Cardiac muscle cell (in vitro differentiated cells and primary cell): Measurements from ENCODE around the gene CNTNAP2. TPM values are rescaled to one million over a fixed set of nuclear protein-coding genes. Genes with fewer than 3 reads are reported as not detected.

Experiments
- DNase-seq, 2 donors: peaks; one replicate each; pipeline versions ENCODE4 v3.0.0 to v3.0.0-alpha.2; 2010 to 2017; ENCODE audit warnings: low read depth in 1 of 2, low spot score in 1 of 2
- H3K27ac ChIP-seq: fragments of 200-600 bp; sonication (generic); 2 replicates; pipeline ENCODE4 v1.5.1; 2016
- H3K27me3 ChIP-seq: fragments of 200-600 bp; sonication (generic); 2 replicates; pipeline ENCODE4 v1.6.0; 2016; ENCODE audit warnings: control low read depth
- H3K36me3 ChIP-seq: fragments of 200-600 bp; sonication (generic); 2 replicates; pipeline ENCODE4 v1.5.1; 2016; ENCODE audit warnings: control low read depth
- H3K4me1 ChIP-seq: fragments of 200-600 bp; sonication (generic); 2 replicates; pipeline ENCODE4 v1.8.1; 2017; ENCODE audit warnings: low read depth, mild to moderate bottlenecking, mixed run types
- H3K4me3 ChIP-seq: fragments of 200-600 bp; sonication (generic); 2 replicates; pipeline ENCODE4 v1.5.1; 2016; ENCODE audit warnings: mild to moderate bottlenecking
- H3K9me3 ChIP-seq: fragments of 200-600 bp; sonication (generic); 2 replicates; pipeline ENCODE4 v1.5.1; 2017; ENCODE audit warnings: low read depth, mild to moderate bottlenecking, control low read depth
- CTCF ChIP-seq: IDR thresholded peaks from 2 replicates; pipeline ENCODE4 v1.5.1; 2012; ENCODE audit warnings: low read depth, mild to moderate bottlenecking, low read length
- polyA plus RNA-seq: library from polyadenylated mRNA; unstranded; fragments of >200 nt; fragmentation: Nextera tagmentation; extraction: Ambion mirVana; gene quantifications from 2 replicates; pipeline ENCODE4 v1.2.1, GENCODE V29; 2016
- total RNA-seq: library from RNA; depleted of rRNA; stranded (reverse); fragments of >200 nt; gene quantifications from 2 replicates; pipeline ENCODE4 v1.2.3, GENCODE V29; 2016

The CNTNAP2 gene
- total and polyA plus RNA-seq, 2 experiments from 2014 or later, result 4.8 to 5.1 TPM

- H3K36me3 ChIP-seq, result no peaks in the 10 kb centered on the region
These were observed 1686.5 kb downstream of the CNTNAP2 start for GRCh38 chr7:147803151-147803550.

GRCh38 chr7:147803606-147804005 is 1687.0 kb downstream of the CNTNAP2 start:
- H3K27ac ChIP-seq, result no peak overlapping the region
- H3K4me1 ChIP-seq, result no peaks in the 10 kb centered on the region
- H3K27me3 ChIP-seq, result no peaks in the 10 kb centered on the region
- no peak overlapping the region for H3K4me3 ChIP-seq
- no peak for TF ChIP-seq CTCF
- no peaks in the 10 kb centered on the region for H3K9me3 ChIP-seq
- no peaks in the 10 kb centered on the region for H3K36me3 ChIP-seq
- no peak for DNase-seq

More at GRCh38 chr7:147803151-147803550, 1686.5 kb downstream of the CNTNAP2 start:
- H3K27me3 ChIP-seq, result no peaks in the 10 kb centered on the region
- TF ChIP-seq CTCF, result no peak
- H3K27ac ChIP-seq, result no peak overlapping the region
- no peaks in the 10 kb centered on the region for H3K9me3 ChIP-seq
- DNase-seq, result no peak
- H3K4me1 ChIP-seq, result no peaks in the 10 kb centered on the region
- H3K4me3 ChIP-seq, result no peak overlapping the region

- no peaks in the 10 kb centered on the region for H3K36me3 ChIP-seq
- H3K4me1 ChIP-seq, result no peaks in the 10 kb centered on the region
- H3K9me3 ChIP-seq, result no peaks in the 10 kb centered on the region
- no peak overlapping the region for H3K27ac ChIP-seq
- H3K27me3 ChIP-seq, result no peaks in the 10 kb centered on the region
- no peak overlapping the region for H3K4me3 ChIP-seq
- no peak for TF ChIP-seq CTCF
- no peak for DNase-seq
These were observed 1687.4 kb downstream of the CNTNAP2 start for GRCh38 chr7:147804032-147804431.

- no peaks in the 10 kb centered on the region for H3K4me1 ChIP-seq
- TF ChIP-seq CTCF, result no peak
- no peak overlapping the region for H3K4me3 ChIP-seq
- H3K36me3 ChIP-seq, result no peaks in the 10 kb centered on the region
- H3K9me3 ChIP-seq, result no peaks in the 10 kb centered on the region
- no peak overlapping the region for H3K27ac ChIP-seq
- no peaks in the 10 kb centered on the region for H3K27me3 ChIP-seq
- no peak for DNase-seq
These were observed 1689.5 kb downstream of the CNTNAP2 start for GRCh38 chr7:147805996-147806576.

GRCh38 chr7:147809786-147810185 is 1693.2 kb downstream of the CNTNAP2 start:
- H3K27ac ChIP-seq, result no peak overlapping the region
- no peaks in the 10 kb centered on the region for H3K36me3 ChIP-seq
- no peaks in the 10 kb centered on the region for H3K27me3 ChIP-seq
- no peaks in the 10 kb centered on the region for H3K9me3 ChIP-seq
- no peaks in the 10 kb centered on the region for H3K4me1 ChIP-seq
- no peak for TF ChIP-seq CTCF
- no peak for DNase-seq
- H3K4me3 ChIP-seq, result no peak overlapping the region
